Panc1 (cell line): Measurements from ENCODE around the gene CYB5R4. TPM values are rescaled to one million over a fixed set of nuclear protein-coding genes. Genes with fewer than 3 reads are reported as not detected.

Experiments used
- ATAC-seq: fragments of 200-7000 bp; cut with Tn5 transposase; 2 replicates; pipeline ENCODE4 v1.9.1; 2020; ENCODE audit warnings: mild to moderate bottlenecking, moderate library complexity
- BruUV-seq: library from RNA; stranded (reverse); fragments of 400-500 nt; replicated peaks from 2 replicates; lab custom pipeline; 2021; lab: Mats Ljungman, UMichigan
- CTCF ChIA-PET: fragments of 300-600 bp; sonication (Branson Sonifier 250); formaldehyde crosslinking; loops from one replicate; lab custom pipeline; 2022; ENCODE audit warnings: antibody characterized with exemption; lab: Charles Lee
- POLR2A ChIA-PET: fragments of 300-600 bp; sonication (Branson Sonifier 250); formaldehyde crosslinking; loops from one replicate; lab custom pipeline; 2022; ENCODE audit warnings: antibody characterized with exemption; lab: Charles Lee
- DNase-seq: peaks from one replicate; pipeline ENCODE4 v3.0.0-alpha.2; 2010; ENCODE audit warnings: low read depth, low spot score
- H3K27ac ChIP-seq: 2 replicates; pipeline ENCODE4 v1.5.1; 2011; ENCODE audit warnings: mild to moderate bottlenecking, low read length, inconsistent platforms
- H3K27me3 ChIP-seq: fragments of 200-500 bp; sonication (Bioruptor generic); 2 replicates; pipeline ENCODE4 v1.6.0; 2014; ENCODE audit warnings: low read length, inconsistent platforms; ENCODE audit not compliant: control insufficient read depth, insufficient read depth
- H3K36me3 ChIP-seq: fragments of 200-500 bp; sonication (Bioruptor generic); 2 replicates; pipeline ENCODE4 v1.5.1; 2014; ENCODE audit warnings: inconsistent platforms, mild to moderate bottlenecking, low read length, moderate library complexity; ENCODE audit not compliant: control insufficient read depth, insufficient read depth
- H3K4me1 ChIP-seq: 2 replicates; pipeline ENCODE4 v1.5.1; 2011; ENCODE audit warnings: inconsistent platforms, mild to moderate bottlenecking, low read length, moderate library complexity; ENCODE audit not compliant: control insufficient read depth, insufficient read depth
- H3K4me3 ChIP-seq, 2 experiments: 2 replicates each; pipeline ENCODE4 v1.5.1; 2011 to 2012; ENCODE audit warnings: low read depth in 2 of 2, low read length in 2 of 2, mild to moderate bottlenecking in 2 of 2, inconsistent platforms in 1 of 2, moderate library complexity in 1 of 2
- H3K9me3 ChIP-seq: fragments of 200-500 bp; sonication (Bioruptor generic); 2 replicates; pipeline ENCODE4 v1.5.1; 2014; ENCODE audit warnings: low read depth, mild to moderate bottlenecking, inconsistent platforms, low read length, moderate library complexity; ENCODE audit not compliant: control insufficient read depth, insufficient read depth
- POLR2AphosphoS5 ChIP-seq: IDR thresholded peaks from 2 replicates; pipeline ENCODE4 v1.6.1; 2012; ENCODE audit warnings: mild to moderate bottlenecking, low read depth, low read length, moderate library complexity
- REST ChIP-seq, 2 experiments: IDR thresholded peaks; 2 replicates each; pipeline ENCODE4 v1.6.1; 2011 to 2012; ENCODE audit warnings: low read depth in 2 of 2, control low read depth in 1 of 2, low read length in 1 of 2, mild to moderate bottlenecking in 1 of 2, moderate library complexity in 1 of 2; ENCODE audit not compliant: insufficient read depth in 1 of 2
- SIN3A ChIP-seq: IDR thresholded peaks from 2 replicates; pipeline ENCODE4 v1.6.1; 2012; ENCODE audit warnings: low read depth, mild to moderate bottlenecking, low read length, moderate library complexity, borderline replicate concordance; ENCODE audit not compliant: insufficient read depth
- TCF7L2 ChIP-seq: IDR thresholded peaks from 2 replicates; pipeline ENCODE4 v1.6.1; 2011; ENCODE audit warnings: mild to moderate bottlenecking, low read depth, low read length, inconsistent platforms
- in situ Hi-C: cut with HindIII; loops from 2 replicates; pipeline ENCODE4 v1.10.0; 2016; ENCODE audit warnings: low sequenced_read_pairs, low pct_unique_long_range_greater_than_20kb
- intact Hi-C: fragments of 100-400 bp; cut with micrococcal nuclease; formaldehyde crosslinking; loops from one replicate; pipeline ENCODE4 v1.10.0; 2022; ENCODE audit not compliant: unreplicated experiment
- total RNA-seq: library from RNA; stranded (reverse); gene quantifications from one replicate; pipeline ENCODE4 v1.2.1, GENCODE V29; 2021; ENCODE audit not compliant: unreplicated experiment
- TF ChIP-seq, protein P1 (sequence below): fragments of 450-650 bp; IDR thresholded peaks from 2 replicates; pipeline ENCODE4 v1.5.1; 2017; ENCODE audit warnings: mild to moderate bottlenecking

Gene CYB5R4
- total RNA-seq, 1 experiment from 2014 or later, result 31.7 TPM

GRCh38 chr6:84002226-84002625 is 142.7 kb downstream of the CYB5R4 start:
- Histone ChIP-seq H3K27me3 (no peaks in the 10 kb centered on the region), H3K4me1 (no peaks in the 10 kb centered on the region), H3K36me3 (no peaks in the 10 kb centered on the region), H3K9me3 (no peaks in the 10 kb centered on the region), H3K4me3 (no peak overlapping the region), H3K27ac (no peak overlapping the region)
- CTCF ChIA-PET, result no interaction called here
- no peak for TF ChIP-seq TCF7L2
- TF ChIP-seq POLR2AphosphoS5, result no peak
- TF ChIP-seq SIN3A, result no peak
- TF ChIP-seq, protein P1, sequence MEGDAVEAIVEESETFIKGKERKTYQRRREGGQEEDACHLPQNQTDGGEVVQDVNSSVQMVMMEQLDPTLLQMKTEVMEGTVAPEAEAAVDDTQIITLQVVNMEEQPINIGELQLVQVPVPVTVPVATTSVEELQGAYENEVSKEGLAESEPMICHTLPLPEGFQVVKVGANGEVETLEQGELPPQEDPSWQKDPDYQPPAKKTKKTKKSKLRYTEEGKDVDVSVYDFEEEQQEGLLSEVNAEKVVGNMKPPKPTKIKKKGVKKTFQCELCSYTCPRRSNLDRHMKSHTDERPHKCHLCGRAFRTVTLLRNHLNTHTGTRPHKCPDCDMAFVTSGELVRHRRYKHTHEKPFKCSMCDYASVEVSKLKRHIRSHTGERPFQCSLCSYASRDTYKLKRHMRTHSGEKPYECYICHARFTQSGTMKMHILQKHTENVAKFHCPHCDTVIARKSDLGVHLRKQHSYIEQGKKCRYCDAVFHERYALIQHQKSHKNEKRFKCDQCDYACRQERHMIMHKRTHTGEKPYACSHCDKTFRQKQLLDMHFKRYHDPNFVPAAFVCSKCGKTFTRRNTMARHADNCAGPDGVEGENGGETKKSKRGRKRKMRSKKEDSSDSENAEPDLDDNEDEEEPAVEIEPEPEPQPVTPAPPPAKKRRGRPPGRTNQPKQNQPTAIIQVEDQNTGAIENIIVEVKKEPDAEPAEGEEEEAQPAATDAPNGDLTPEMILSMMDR, result no peak
- TF ChIP-seq REST (IDR thresholded peaks at IDR 0.05; ENCODE audit: insufficient read depth in 1 of 2, low read depth in 2 of 2, low read length in 1 of 2), result no peak
- no TSS peak for BruUV-seq
- no peak for DNase-seq
- POLR2A ChIA-PET, result no interaction called here
- intact Hi-C loops, result no loop called here
- ATAC-seq, result no peak
- in situ Hi-C loops, result no loop called here

GRCh38 chr6:84003131-84003530 is 143.6 kb downstream of the CYB5R4 start:
- DNase-seq, result no peak
- ChIA-PET POLR2A (no interaction called here), CTCF (no interaction called here)
- TF ChIP-seq SIN3A, result no peak
- TF ChIP-seq POLR2AphosphoS5, result no peak
- no peak for TF ChIP-seq REST (IDR thresholded peaks at IDR 0.05; ENCODE audit: insufficient read depth in 1 of 2, low read depth in 2 of 2, low read length in 1 of 2)
- TF ChIP-seq, protein P1, result no peak
- BruUV-seq, result no TSS peak
- H3K4me1 ChIP-seq, result no peaks in the 10 kb centered on the region
- no peak for ATAC-seq
- in situ Hi-C loops, result no loop called here
- H3K9me3 ChIP-seq, result no peaks in the 10 kb centered on the region
- H3K27me3 ChIP-seq, result no peaks in the 10 kb centered on the region
- intact Hi-C loops, result no loop called here
- no peak overlapping the region for H3K4me3 ChIP-seq
- H3K27ac ChIP-seq, result no peak overlapping the region
- no peaks in the 10 kb centered on the region for H3K36me3 ChIP-seq
